Esophagus (tissue), 2 donors: ENCODE results near the gene CALML3. TPM values are rescaled to one million over a fixed set of nuclear protein-coding genes. Genes with fewer than 3 reads are reported as not detected.

Experiments used
- H3K27ac ChIP-seq, 2 donors: one replicate each; pipeline ENCODE4 v1.5.1; 2013; ENCODE audit warnings: low read depth in 2 of 2, mild to moderate bottlenecking in 2 of 2, inconsistent platforms in 1 of 2, low read length in 1 of 2, moderate library complexity in 1 of 2
- H3K27me3 ChIP-seq, 2 donors: one replicate each; pipeline ENCODE4 v1.6.1; 2013; ENCODE audit warnings: low read length in 2 of 2, control low read depth in 1 of 2, mild to moderate bottlenecking in 1 of 2; ENCODE audit not compliant: insufficient read depth in 2 of 2, control insufficient read depth in 1 of 2
- H3K36me3 ChIP-seq, 2 donors: one replicate each; pipeline ENCODE4 v1.6.1; 2013; ENCODE audit warnings: low read length in 1 of 2; ENCODE audit not compliant: control insufficient read depth in 2 of 2, insufficient read depth in 2 of 2
- H3K4me1 ChIP-seq, 2 donors: one replicate each; pipeline ENCODE4 v1.6.1; 2013; ENCODE audit warnings: low read length in 1 of 2; ENCODE audit not compliant: control insufficient read depth in 2 of 2, insufficient read depth in 2 of 2
- H3K4me3 ChIP-seq, 2 donors: one replicate each; pipeline ENCODE4 v1.5.1; 2013; ENCODE audit warnings: low read length in 2 of 2, mild to moderate bottlenecking in 2 of 2, low read depth in 1 of 2, moderate library complexity in 1 of 2
- H3K9me3 ChIP-seq, 2 donors: one replicate each; pipeline ENCODE4 v1.6.1; 2013; ENCODE audit warnings: mild to moderate bottlenecking in 2 of 2, low read depth in 1 of 2, low read length in 1 of 2, moderate library complexity in 1 of 2; ENCODE audit not compliant: control insufficient read depth in 2 of 2, insufficient read depth in 1 of 2
- WGBS, 2 donors: extraction: QIAGEN DNeasy Blood & Tissue Kit; methylation state at CpG; one replicate each; pipeline ENCODE4 v1.1.7; 2013; 5-methylcytosine and 5-hydroxymethylcytosine counted together
- polyA plus RNA-seq, 2 donors: library from polyadenylated mRNA; stranded (reverse); fragments of 200-250 nt; gene quantifications; one replicate each; pipeline ENCODE4 v1.2.3, GENCODE V29; 2013
- donor health status: healthy with polysubstance abuse.
- donor health status: Bipolar disorder and iron deficiency.

CALML3 gene
- polyA plus RNA-seq, 2 donors, result 224 to 330 TPM

GRCh38 chr10:5523796-5524574 lies 776 bp upstream of the CALML3 start:
- H3K27ac ChIP-seq, result peak overlapping the region; percentile 87 to 94
- no peaks in the 10 kb centered on the region for H3K36me3 ChIP-seq
- 81 to 84% methylated on average over 11 of the region's 11 CpGs for WGBS, 2 donors
- H3K27me3 ChIP-seq, result no peaks in the 10 kb centered on the region
- no peaks in the 10 kb centered on the region for H3K9me3 ChIP-seq
- H3K4me3 ChIP-seq, result peak overlapping the region; percentile 59 to 72
- peaks cover 3 to 14% of the 10 kb centered on the region in 2 donors for H3K4me1 ChIP-seq

GRCh38 chr10:5525561-5526341 lies 990 bp downstream of the CALML3 start:
- Histone ChIP-seq H3K27ac (peak overlapping the region; percentile 87 to 94), H3K36me3 (no peaks in the 10 kb centered on the region)

GRCh38 chr10:5526691-5527331 lies 2.0 kb downstream of the CALML3 start:
- Histone ChIP-seq H3K27me3 (no peaks in the 10 kb centered on the region), H3K4me3 (peak overlapping the region; percentile 46 to 72), H3K36me3 (no peaks in the 10 kb centered on the region), H3K4me1 (peaks cover 6 to 36% of the 10 kb centered on the region in 2 donors), H3K27ac (peak overlapping the region; percentile 87 to 94), H3K9me3 (no peaks in the 10 kb centered on the region)
- WGBS, 2 donors, result 62 to 88% methylated on average over 8 of the region's 8 CpGs

More at GRCh38 chr10:5525561-5526341, 990 bp downstream of the CALML3 start:
- H3K4me3 ChIP-seq, result peak overlapping the region; percentile 59 to 72
- H3K4me1 ChIP-seq, result peaks cover 3 to 25% of the 10 kb centered on the region in 2 donors
- H3K27me3 ChIP-seq, result no peaks in the 10 kb centered on the region
- 55 to 62% methylated on average over 31 to 34 of the region's 34 CpGs for WGBS, 2 donors
- H3K9me3 ChIP-seq, result no peaks in the 10 kb centered on the region

- Histone ChIP-seq H3K27ac (peak overlapping the region; percentile 87 to 94), H3K4me3 (no peak overlapping the region), H3K36me3 (no peaks in the 10 kb centered on the region), H3K4me1 (peaks cover 10 to 40% of the 10 kb centered on the region in 2 donors), H3K27me3 (no peaks in the 10 kb centered on the region), H3K9me3 (no peaks in the 10 kb centered on the region)
- 56 to 65% methylated on average over 10 of the region's 10 CpGs for WGBS, 2 donors
Observed at GRCh38 chr10:5527332-5528200, 2.8 kb downstream of the CALML3 start.

GRCh38 chr10:5528989-5529701 lies 4.4 kb downstream of the CALML3 start:
- Histone ChIP-seq H3K9me3 (no peaks in the 10 kb centered on the region), H3K27me3 (no peaks in the 10 kb centered on the region), H3K36me3 (peaks cover 0 to 2% of the 10 kb centered on the region in 2 donors), H3K4me3 (no peak overlapping the region), H3K27ac (peak overlapping the region; percentile 68 to 90), H3K4me1 (peaks cover 11 to 41% of the 10 kb centered on the region in 2 donors)
- WGBS, 2 donors, result 81 to 84% methylated on average over 11 of the region's 11 CpGs

GRCh38 chr10:5529702-5530411 lies 5.1 kb downstream of the CALML3 start:
- Histone ChIP-seq H3K4me3 (no peak overlapping the region), H3K27ac (peak overlapping the region; percentile 90 to 93), H3K4me1 (peaks cover 11 to 42% of the 10 kb centered on the region in 2 donors), H3K36me3 (peaks cover 0 to 2% of the 10 kb centered on the region in 2 donors), H3K9me3 (no peaks in the 10 kb centered on the region), H3K27me3 (no peaks in the 10 kb centered on the region)
- WGBS, 2 donors, result 79 to 85% methylated on average over 7 of the region's 7 CpGs

GRCh38 chr10:5530412-5530806 lies 5.6 kb downstream of the CALML3 start:
- H3K4me1 ChIP-seq, result peaks cover 11 to 42% of the 10 kb centered on the region in 2 donors
- no peaks in the 10 kb centered on the region for H3K27me3 ChIP-seq
- no peak overlapping the region for H3K4me3 ChIP-seq
- H3K27ac ChIP-seq, result peak overlapping the region; percentile 90 to 93
- 86 to 96% methylated on average over 5 of the region's 5 CpGs for WGBS, 2 donors
- peaks cover 0 to 2% of the 10 kb centered on the region in 2 donors for H3K36me3 ChIP-seq
- H3K9me3 ChIP-seq, result no peaks in the 10 kb centered on the region

GRCh38 chr10:5530846-5531557 lies 6.2 kb downstream of the CALML3 start:
- Histone ChIP-seq H3K4me3 (no peak overlapping the region), H3K36me3 (peaks cover 0 to 2% of the 10 kb centered on the region in 2 donors), H3K27ac (peak overlapping the region; percentile 90 to 93), H3K9me3 (no peaks in the 10 kb centered on the region), H3K27me3 (no peaks in the 10 kb centered on the region), H3K4me1 (peaks cover 11 to 42% of the 10 kb centered on the region in 2 donors)
- 78 to 81% methylated on average over 16 of the region's 16 CpGs for WGBS, 2 donors
